ENCODE results near the gene DAW1. TPM values are rescaled to one million over a fixed set of nuclear protein-coding genes. Genes with fewer than 3 reads are reported as not detected.

The DAW1 gene
- total and polyA plus RNA-seq, 2 of the 13 experiments (the other 11 are each of a cell fraction or from before 2014, with no cell fraction given) = not detected

GRCh38 chr2:227824711-227825110 lies 46.7 kb upstream of the DAW1 start (continued):
- TF ChIP-seq ZNF646 (CRISPR knock-in tag; IDR thresholded peaks at IDR 0.05) = no peak

- no peak overlapping the region for H2AFZ ChIP-seq (ENCODE audit: low read length)
- CTCF ChIA-PET (ENCODE audit: low intra/inter-chr PET ratio, low total read pairs) = no interaction called here
These were observed 45.4 kb upstream of the DAW1 start for GRCh38 chr2:227826019-227826521.

More at GRCh38 chr2:227826019-227826521, 45.4 kb upstream of the DAW1 start:
- no TSS peak for BruUV-seq (replicated peaks)
- Histone ChIP-seq H4K20me1 (ENCODE audit: insufficient read depth, low read length) (no peaks in the 10 kb centered on the region), H3K9ac (ENCODE audit: insufficient read depth, low read depth, low read length) (no peak overlapping the region), H3K27me3 (ENCODE audit: control insufficient read depth in 1 of 2, insufficient read depth in 2 of 2, low read length in 2 of 2) (no peaks in the 10 kb centered on the region), H3K27ac (ENCODE audit: extremely low read length, insufficient read depth, low read length) (no peak overlapping the region), H3K4me3 (replicated peaks in 1 of 3; ENCODE audit: insufficient read depth in 1 of 3, low read depth in 2 of 3, low read length in 3 of 3) (no peak overlapping the region), H3K79me2 (ENCODE audit: insufficient read depth, low read length) (no peaks in the 10 kb centered on the region), H3K4me2 (ENCODE audit: low read depth, low read length) (no peak overlapping the region), H3K9me3 (ENCODE audit: low read length) (no peaks in the 10 kb centered on the region), H3K4me1 (ENCODE audit: insufficient read depth, low read length) (peaks cover 55% of the 10 kb centered on the region), H3K36me3 (replicated peaks in 1 of 2; ENCODE audit: control insufficient read depth in 1 of 2, insufficient read depth in 2 of 2, low read length in 2 of 2) (no peaks in the 10 kb centered on the region)
- DNase-seq (ENCODE audit: low spot score) (no peak), FAIRE-seq (no peak), ATAC-seq (no peak)
- in situ Hi-C loops (cut with HindIII; ENCODE audit: extremely low pct_ligation_motif_present, low pct_unique_long_range_greater_than_20kb) = no loop called here
- 92% methylated on average over 10 of the region's 10 CpGs for WGBS (ENCODE audit: low lambda C conversion rate)
- no peak for TF ChIP-seq TEF (CRISPR knock-in tag; IDR thresholded peaks at IDR 0.05)
- no peak for TF ChIP-seq FOXP4 (CRISPR knock-in tag; IDR thresholded peaks at IDR 0.05)
- POLR2A ChIA-PET = no interaction called here
- intact Hi-C loops (cut with micrococcal nuclease; ENCODE audit: unreplicated experiment) = no loop called here

All from HepG2 (cell line).